Measurements from ENCODE around the gene FGD4.
"Not testable (repeated sequence)": the region's sequence is repeated elsewhere in the genome, so short reads cannot be mapped to it uniquely, and the experiment has no call there.

FGD4 gene

DNA sequence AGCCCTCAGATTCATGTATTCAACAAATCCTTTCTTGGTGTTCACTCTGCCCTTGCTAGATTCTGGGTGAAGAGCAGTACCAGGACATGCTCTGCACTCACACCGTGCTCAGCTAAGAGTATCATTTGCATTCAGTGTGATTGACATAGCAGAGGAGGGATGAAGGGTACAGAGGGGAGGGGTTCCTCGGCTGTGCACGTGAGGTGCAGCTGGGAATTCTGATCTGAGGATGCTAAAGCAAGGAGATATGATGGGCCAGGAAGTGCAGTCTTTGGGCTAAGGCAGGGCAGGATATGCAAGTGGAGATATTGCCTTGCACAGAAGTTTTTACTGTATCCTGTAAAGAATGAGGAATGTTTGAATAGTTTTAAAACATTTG lies 108.6 kb downstream of the FGD4 start:
- no peak overlapping the region for H3K4me3 ChIP-seq (ENCODE audit: control insufficient read depth, low read depth, low read length)
- DNase-seq (ENCODE audit: low read depth), result no peak
- TF ChIP-seq, protein P1, sequence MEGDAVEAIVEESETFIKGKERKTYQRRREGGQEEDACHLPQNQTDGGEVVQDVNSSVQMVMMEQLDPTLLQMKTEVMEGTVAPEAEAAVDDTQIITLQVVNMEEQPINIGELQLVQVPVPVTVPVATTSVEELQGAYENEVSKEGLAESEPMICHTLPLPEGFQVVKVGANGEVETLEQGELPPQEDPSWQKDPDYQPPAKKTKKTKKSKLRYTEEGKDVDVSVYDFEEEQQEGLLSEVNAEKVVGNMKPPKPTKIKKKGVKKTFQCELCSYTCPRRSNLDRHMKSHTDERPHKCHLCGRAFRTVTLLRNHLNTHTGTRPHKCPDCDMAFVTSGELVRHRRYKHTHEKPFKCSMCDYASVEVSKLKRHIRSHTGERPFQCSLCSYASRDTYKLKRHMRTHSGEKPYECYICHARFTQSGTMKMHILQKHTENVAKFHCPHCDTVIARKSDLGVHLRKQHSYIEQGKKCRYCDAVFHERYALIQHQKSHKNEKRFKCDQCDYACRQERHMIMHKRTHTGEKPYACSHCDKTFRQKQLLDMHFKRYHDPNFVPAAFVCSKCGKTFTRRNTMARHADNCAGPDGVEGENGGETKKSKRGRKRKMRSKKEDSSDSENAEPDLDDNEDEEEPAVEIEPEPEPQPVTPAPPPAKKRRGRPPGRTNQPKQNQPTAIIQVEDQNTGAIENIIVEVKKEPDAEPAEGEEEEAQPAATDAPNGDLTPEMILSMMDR (conservative IDR thresholded peaks at IDR 0.05; ENCODE audit: control insufficient read depth, insufficient read depth, low read depth, low read length), result no peak

DNA sequence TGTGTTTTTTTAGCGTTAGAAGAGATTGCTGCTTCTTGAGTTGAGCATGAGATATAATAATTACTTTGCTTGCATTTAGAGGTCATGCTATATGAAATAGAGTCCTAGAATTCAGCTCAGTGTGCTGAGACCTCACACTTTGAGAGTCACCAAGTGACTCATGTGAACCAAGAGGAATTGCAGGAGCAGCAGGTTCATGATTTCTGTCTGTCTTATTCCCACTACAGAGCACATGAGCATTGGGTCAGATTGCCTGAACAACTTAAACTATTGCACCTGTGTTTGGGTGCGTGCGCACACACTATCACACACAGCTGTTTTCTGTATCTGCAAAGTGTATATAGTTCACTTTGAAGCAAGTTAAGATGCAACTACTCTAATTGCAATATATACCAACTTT lies 109.3 kb downstream of the FGD4 start:
- TF ChIP-seq, protein P1 (conservative IDR thresholded peaks at IDR 0.05; ENCODE audit: control insufficient read depth, insufficient read depth, low read depth, low read length), result no peak
- no peak overlapping the region for H3K4me3 ChIP-seq (ENCODE audit: control insufficient read depth, low read depth, low read length)
- DNase-seq (ENCODE audit: low read depth), result no peak

DNA sequence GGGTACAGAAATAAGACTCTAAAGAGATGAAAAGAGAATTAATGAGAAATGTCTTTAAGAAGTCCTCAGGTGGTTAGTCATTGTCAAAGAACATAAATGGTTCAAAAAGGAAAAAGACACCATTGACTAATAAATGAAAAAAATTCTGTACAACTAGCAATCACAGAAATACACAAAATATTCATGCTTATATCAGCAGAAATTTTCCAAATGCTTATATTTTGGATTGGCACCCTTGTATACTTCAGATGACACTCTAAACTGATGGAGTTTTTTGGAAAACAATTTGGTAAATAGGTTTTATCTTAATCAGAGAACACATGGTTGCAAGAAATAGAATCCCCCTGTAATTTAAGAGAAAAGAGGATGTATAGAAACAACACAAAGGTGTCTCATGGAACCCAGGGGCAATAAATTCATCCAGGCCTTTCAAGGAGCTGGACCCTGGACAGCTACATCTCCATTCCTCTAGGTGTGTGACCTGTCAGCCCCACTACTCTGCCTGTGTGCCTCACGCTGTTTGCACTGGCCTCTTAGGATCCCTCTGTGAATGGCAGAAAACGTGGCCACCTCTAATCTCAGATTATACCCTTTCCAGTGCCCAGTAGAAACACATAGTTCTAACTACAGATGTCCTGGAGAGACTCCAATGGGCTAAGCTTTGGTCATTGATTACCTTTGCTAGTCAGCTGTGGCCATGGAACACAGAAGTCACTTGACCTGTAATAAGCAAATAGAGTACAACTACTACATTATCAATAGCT lies 110.2 kb downstream of the FGD4 start:
- DNase-seq (ENCODE audit: low read depth), result no peak
- TF ChIP-seq, protein P1 (conservative IDR thresholded peaks at IDR 0.05; ENCODE audit: control insufficient read depth, insufficient read depth, low read depth, low read length), result no peak

DNA sequence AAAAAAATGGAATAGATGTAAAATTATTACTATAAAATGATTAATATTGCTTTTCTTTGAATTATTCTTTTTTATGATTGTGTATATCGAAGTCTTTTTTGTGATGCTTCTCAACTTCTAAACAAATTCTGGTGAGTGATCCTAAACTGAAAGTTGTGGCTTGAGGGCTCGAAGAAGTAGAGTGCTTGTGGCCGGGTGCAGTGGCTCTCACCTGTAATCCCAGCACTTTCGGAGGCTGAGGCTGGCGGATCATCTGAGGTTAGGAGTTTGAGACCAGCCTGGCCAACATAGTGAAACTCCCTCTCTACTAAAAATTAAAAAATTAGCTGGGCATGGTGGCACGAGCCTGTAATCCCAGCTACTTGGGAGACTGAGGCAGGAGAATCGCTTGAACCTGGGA lies 112.6 kb downstream of the FGD4 start:
- DNase-seq (ENCODE audit: low read depth), result not testable (repeated sequence)

More for the DNA sequence above, 110.2 kb downstream of the FGD4 start:
- H3K4me3 ChIP-seq (ENCODE audit: control insufficient read depth, low read depth, low read length), result no peak overlapping the region

DNA sequence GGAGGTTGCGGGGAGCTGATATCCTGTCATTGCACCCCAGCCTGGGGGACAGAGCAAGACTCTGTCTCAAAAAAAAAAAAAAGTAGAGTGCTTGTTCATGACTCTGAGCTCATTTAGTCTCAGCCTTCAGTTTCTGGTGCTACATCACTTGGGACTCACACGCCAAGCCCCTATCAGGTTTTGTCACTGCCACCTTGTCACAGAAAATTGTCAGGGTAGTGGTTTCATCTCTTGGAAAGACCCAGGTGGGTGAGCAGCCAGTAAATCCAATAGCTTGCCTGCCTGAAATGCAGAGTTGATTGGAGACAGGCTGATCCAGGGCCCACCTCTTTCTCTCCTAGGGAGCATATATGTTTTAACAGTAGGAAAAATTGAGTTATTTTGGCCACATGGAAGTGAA lies 113.0 kb downstream of the FGD4 start:
- TF ChIP-seq, protein P1 (conservative IDR thresholded peaks at IDR 0.05; ENCODE audit: control insufficient read depth, insufficient read depth, low read depth, low read length), result no peak
- no peak for DNase-seq (ENCODE audit: low read depth)
- no peak overlapping the region for H3K4me3 ChIP-seq (ENCODE audit: control insufficient read depth, low read depth, low read length)

More for the DNA sequence above, 112.6 kb downstream of the FGD4 start:
- H3K4me3 ChIP-seq (ENCODE audit: control insufficient read depth, low read depth, low read length), result not testable (repeated sequence)

DNA sequence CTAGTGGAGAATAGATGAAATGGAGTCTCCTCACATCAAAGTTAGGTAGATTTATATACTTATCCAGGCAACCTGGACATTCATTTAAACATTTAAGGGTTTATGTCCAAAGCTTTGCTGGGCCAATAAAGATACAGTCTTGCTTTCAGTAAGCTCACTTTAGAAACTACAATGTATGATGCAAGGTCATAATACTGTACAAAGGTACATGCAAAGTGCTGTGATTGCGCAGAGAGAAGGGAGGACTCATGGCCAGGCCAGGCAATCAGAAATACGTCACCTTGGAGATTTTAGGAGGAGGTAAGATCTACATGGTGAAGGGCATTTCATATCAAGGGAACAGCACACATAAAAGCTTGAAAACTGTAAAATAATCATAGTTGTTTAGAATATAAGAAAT lies 113.6 kb downstream of the FGD4 start:
- no peak for DNase-seq (ENCODE audit: low read depth)
- TF ChIP-seq, protein P1 (conservative IDR thresholded peaks at IDR 0.05; ENCODE audit: control insufficient read depth, insufficient read depth, low read depth, low read length), result no peak
- H3K4me3 ChIP-seq (ENCODE audit: control insufficient read depth, low read depth, low read length), result no peak overlapping the region

DNA sequence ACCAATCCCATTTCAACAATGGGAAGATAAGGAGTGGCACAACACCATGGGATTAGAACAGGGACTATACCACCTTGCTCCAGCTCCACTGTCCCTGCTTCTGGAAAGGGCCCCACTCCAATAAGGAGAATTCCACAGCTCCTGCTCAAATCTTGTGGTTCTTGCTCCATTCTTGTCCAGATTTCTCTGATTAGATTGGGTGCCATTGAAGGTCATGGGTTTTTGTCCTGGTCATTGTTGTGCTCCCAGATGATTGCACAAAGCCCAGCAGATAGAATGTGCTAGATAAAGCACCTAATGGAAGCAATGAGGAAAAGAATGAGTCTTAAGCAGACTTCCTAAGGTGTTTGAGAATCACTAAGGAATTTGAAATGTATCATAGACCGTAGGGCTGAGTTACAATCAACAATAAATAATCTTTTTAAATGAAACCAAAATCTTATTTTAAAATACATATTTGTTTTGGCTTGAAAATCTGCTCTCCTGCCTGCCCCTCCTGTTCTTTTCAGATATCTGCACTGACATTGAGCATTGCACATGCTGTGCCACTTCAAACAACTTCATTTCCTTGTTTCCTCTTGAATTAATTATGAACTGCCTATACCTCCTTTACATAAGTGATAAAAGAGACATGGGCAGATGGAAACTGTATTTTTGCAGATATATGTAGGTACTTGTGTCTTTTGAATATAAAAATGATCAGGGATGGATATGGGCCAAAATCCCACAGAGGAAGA lies 115.9 kb downstream of the FGD4 start:
- TF ChIP-seq, protein P1 (conservative IDR thresholded peaks at IDR 0.05; ENCODE audit: control insufficient read depth, insufficient read depth, low read depth, low read length), result no peak
- DNase-seq (ENCODE audit: low read depth), result no peak
- no peak overlapping the region for H3K4me3 ChIP-seq (ENCODE audit: control insufficient read depth, low read depth, low read length)
